ENCODE data around the gene RAB11FIP5.

RAB11FIP5 gene

DNA sequence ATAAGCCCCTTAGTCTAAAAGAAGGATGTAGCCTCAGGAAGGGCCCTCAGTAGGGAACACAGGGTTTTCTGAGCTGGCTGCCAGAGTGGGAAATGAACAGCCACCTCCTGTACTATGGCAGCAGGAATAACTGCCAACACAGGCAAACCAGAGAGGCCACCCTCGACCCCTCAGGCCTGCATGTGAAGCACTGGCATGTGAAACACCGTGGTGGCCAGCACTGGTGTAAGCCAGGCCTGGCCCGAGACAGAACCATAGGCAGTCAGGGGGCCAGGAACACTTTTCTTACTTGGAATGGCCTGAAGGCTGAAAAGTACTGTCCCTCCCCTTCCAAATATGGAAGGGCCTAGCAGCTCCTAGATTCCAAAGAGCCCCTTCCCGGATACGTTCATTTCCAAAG lies 69.5 kb downstream of the RAB11FIP5 start:
- TF ChIP-seq, protein P1, sequence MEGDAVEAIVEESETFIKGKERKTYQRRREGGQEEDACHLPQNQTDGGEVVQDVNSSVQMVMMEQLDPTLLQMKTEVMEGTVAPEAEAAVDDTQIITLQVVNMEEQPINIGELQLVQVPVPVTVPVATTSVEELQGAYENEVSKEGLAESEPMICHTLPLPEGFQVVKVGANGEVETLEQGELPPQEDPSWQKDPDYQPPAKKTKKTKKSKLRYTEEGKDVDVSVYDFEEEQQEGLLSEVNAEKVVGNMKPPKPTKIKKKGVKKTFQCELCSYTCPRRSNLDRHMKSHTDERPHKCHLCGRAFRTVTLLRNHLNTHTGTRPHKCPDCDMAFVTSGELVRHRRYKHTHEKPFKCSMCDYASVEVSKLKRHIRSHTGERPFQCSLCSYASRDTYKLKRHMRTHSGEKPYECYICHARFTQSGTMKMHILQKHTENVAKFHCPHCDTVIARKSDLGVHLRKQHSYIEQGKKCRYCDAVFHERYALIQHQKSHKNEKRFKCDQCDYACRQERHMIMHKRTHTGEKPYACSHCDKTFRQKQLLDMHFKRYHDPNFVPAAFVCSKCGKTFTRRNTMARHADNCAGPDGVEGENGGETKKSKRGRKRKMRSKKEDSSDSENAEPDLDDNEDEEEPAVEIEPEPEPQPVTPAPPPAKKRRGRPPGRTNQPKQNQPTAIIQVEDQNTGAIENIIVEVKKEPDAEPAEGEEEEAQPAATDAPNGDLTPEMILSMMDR (IDR thresholded peaks at IDR 0.05; ENCODE audit: control insufficient read depth, insufficient read depth, low read depth, low read length, missing control alignments) = no peak
- H3K4me3 ChIP-seq (ENCODE audit: control insufficient read depth, low read depth, low read length) = no peak overlapping the region
- no peak for DNase-seq (ENCODE audit: low read depth)

DNA sequence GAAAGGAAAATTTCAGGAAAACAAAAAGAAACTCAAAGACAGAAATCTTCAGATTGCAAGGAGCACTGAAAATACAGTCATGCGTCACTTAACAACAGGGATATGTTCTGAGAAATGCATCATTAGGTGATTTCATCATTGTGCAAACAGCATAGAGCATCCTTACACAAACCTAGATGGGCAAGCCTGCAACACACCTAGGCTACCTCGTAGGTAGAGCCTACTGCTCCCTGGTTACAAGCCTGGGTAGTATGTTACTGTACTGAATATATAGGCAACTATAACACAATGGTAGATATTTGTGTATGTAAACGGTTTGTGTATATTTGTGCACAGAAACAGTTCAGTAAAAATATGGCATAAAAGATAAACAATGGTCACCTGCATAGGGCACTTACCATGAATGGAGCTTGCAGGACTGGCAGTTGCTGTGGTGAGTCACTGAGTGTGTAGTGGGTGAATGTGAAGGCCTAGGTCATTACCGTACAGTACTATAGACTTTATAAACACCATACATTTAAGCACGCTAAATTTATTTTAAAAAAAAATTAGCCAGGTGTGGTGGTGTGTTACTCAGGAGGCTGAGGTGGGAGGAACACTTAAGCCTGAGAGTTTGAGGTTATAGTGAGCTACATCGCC lies 74.7 kb downstream of the RAB11FIP5 start:
- no peak for DNase-seq (ENCODE audit: low read depth)
- no peak overlapping the region for H3K4me3 ChIP-seq (ENCODE audit: control insufficient read depth, low read depth, low read length)
- TF ChIP-seq, protein P1 (IDR thresholded peaks at IDR 0.05; ENCODE audit: control insufficient read depth, insufficient read depth, low read depth, low read length, missing control alignments) = no peak

DNA sequence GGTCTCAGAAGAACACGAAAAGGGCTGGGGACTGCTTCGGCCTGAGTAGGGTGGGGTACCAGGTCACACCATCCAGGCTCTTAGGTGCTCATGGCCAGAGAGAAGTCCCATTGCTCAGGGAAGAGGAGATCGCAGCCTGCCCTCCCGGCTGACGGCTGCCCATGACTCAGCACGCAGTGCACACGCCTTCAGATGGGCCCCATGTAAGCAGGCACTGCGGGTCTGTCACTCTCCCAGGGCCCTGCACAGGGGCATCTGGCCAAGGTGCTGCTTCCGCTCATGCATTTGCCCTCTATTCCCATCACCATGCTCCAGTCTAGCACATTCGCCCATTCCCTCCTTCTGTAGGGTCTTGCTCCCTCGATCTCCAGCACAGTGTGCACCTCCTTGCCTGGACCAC lies 76.0 kb downstream of the RAB11FIP5 start:
- TF ChIP-seq, protein P1 (IDR thresholded peaks at IDR 0.05; ENCODE audit: control insufficient read depth, insufficient read depth, low read depth, low read length, missing control alignments) = no peak
- DNase-seq (ENCODE audit: low read depth) = no peak
- no peak overlapping the region for H3K4me3 ChIP-seq (ENCODE audit: control insufficient read depth, low read depth, low read length)

DNA sequence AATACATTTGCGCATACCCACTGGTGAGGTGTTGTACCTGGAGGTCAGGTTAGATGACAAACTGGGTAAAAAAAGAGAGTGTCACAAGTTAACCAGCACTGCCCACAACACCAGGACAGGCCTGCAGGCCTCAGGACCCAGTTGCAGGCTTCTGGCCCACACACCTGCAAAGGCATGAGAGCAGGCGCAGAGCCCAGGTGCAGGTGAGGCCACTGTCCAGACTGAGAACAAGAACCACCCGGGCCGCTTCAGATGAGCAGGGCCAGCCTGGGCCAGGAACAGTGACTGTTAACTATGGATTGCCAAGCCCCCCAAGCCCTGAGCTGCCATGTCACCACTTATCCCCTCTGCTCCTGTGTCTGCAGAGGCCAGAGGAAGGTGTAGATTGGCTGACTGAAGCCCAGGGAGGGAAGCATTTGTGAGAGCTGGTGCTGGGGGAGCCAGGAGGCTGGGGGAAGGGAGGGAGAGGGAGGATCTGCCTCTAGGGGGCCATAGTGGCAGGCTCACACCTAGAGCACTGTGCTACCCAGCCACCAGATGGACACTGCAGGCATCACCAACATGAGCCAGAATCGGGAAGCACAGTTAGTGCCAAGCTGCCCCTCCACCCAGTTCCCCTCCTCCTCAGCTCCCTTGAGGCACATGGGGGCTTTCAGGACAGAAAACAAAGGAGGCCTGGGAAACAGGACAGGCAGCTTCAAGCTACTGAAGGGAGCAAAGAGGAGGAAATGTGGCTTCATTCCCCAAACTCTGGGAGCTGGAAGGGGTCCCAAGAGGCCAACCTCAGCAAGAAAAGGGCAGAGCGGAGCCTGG lies 76.6 kb downstream of the RAB11FIP5 start:
- DNase-seq (ENCODE audit: low read depth) = no peak
- H3K4me3 ChIP-seq (ENCODE audit: control insufficient read depth, low read depth, low read length) = no peak overlapping the region
- TF ChIP-seq, protein P1 (IDR thresholded peaks at IDR 0.05; ENCODE audit: control insufficient read depth, insufficient read depth, low read depth, low read length, missing control alignments) = no peak

DNA sequence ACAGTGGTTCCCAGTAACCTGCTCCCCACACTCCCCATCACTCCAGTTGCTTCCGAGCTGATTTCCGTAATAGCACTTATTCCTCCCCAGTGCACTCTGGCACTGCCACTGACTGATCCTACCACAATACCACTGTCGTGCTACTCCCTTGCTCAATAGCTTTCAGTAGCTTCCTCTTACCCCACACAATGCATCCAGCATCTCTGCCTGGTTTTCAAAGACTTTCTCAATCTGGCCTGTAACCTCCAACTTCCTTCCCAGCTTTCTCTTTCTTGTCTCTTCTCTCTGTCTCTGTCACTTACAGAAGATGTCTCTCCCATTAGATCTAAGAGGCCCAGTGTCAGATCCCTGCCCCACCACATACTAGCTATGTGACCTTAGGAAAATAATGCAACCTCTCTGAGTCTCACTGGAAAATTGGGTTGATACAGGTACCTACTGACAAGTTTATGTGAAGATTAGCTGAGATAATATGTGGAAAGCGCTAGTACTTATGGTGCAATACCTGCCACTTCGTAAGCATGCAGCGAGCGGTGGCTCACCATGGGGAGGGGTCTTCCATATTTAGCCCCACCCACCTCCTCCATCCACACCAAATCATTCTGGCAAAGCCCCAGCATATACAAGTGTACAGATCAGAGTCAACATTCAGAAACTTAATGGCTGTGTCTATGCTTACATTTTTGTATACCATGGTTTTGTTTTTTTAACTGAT lies 77.9 kb downstream of the RAB11FIP5 start:
- no peak for DNase-seq (ENCODE audit: low read depth)
- H3K4me3 ChIP-seq (ENCODE audit: control insufficient read depth, low read depth, low read length) = no peak overlapping the region
- TF ChIP-seq, protein P1 (IDR thresholded peaks at IDR 0.05; ENCODE audit: control insufficient read depth, insufficient read depth, low read depth, low read length, missing control alignments) = no peak

GRCh38 chr2:73033766-73034381 lies 78.9 kb downstream of the RAB11FIP5 start:
- DNase-seq (ENCODE audit: low read depth) = no peak
- TF ChIP-seq, protein P1 (IDR thresholded peaks at IDR 0.05; ENCODE audit: control insufficient read depth, insufficient read depth, low read depth, low read length, missing control alignments) = no peak
- H3K4me3 ChIP-seq (ENCODE audit: control insufficient read depth, low read depth, low read length) = no peak overlapping the region

Data from AG09309 (cell line).